Measurements from ENCODE around the gene STAG1. TPM values are rescaled to one million over a fixed set of nuclear protein-coding genes. Genes with fewer than 3 reads are reported as not detected.
A peak's percentile ranks its signal among the peaks of the same experiment; 100 is the strongest.
"Not testable (repeated sequence)": the region's sequence is repeated elsewhere in the genome, so short reads cannot be mapped to it uniquely, and the experiment has no call there.

The STAG1 gene
- total and polyA plus RNA-seq, 2 experiments from 2014 or later: 9.0 to 21.9 TPM

GRCh38 chr3:136758160-136759102 is 6.3 kb upstream of the STAG1 start:
- not testable (repeated sequence) for H3K79me2 ChIP-seq (replicated peaks; ENCODE audit: insufficient read depth); H3K4me2 ChIP-seq; H3K4me1 ChIP-seq (ENCODE audit: insufficient read depth); H3K27me3 ChIP-seq (ENCODE audit: insufficient read depth); H3K4me3 Mint-ChIP-seq; H4K20me1 ChIP-seq (replicated peaks; ENCODE audit: insufficient read depth); H2AFZ ChIP-seq; ATAC-seq; H3K4me3 ChIP-seq; H3F3A ChIP-seq (replicated peaks; ENCODE audit: low read depth); H3K9me2 ChIP-seq (ENCODE audit: insufficient read depth); H3K27ac Mint-ChIP-seq; H3K27ac ChIP-seq (ENCODE audit: low read depth); H3K36me3 ChIP-seq (ENCODE audit: insufficient read depth); H3K27me3 Mint-ChIP-seq (ENCODE audit: insufficient read depth, low read depth, poor library complexity)
- TF ChIP-seq, protein P1, sequence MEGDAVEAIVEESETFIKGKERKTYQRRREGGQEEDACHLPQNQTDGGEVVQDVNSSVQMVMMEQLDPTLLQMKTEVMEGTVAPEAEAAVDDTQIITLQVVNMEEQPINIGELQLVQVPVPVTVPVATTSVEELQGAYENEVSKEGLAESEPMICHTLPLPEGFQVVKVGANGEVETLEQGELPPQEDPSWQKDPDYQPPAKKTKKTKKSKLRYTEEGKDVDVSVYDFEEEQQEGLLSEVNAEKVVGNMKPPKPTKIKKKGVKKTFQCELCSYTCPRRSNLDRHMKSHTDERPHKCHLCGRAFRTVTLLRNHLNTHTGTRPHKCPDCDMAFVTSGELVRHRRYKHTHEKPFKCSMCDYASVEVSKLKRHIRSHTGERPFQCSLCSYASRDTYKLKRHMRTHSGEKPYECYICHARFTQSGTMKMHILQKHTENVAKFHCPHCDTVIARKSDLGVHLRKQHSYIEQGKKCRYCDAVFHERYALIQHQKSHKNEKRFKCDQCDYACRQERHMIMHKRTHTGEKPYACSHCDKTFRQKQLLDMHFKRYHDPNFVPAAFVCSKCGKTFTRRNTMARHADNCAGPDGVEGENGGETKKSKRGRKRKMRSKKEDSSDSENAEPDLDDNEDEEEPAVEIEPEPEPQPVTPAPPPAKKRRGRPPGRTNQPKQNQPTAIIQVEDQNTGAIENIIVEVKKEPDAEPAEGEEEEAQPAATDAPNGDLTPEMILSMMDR (conservative IDR thresholded peaks at IDR 0.05; ENCODE audit: low read depth in 2 of 2): peak; percentile 72 to 82
- Mint-ChIP-seq H3K36me3 (ENCODE audit: low read depth) (peaks cover 13% of the 10 kb centered on the region), H3K4me1 (peaks cover 15% of the 10 kb centered on the region), H3K9me3 (peaks cover 24% of the 10 kb centered on the region)
- peak; percentile 56 for DNase-seq (ENCODE audit: low spot score)

- Mint-ChIP-seq H3K9me3 (no peaks in the 10 kb centered on the region; the same call in 2 of the 3 replicates), H3K4me3 (no peak overlapping the region), H3K27me3 (ENCODE audit: insufficient read depth, low read depth, poor library complexity) (no peaks in the 10 kb centered on the region), H3K36me3 (ENCODE audit: low read depth) (no peaks in the 10 kb centered on the region), H3K27ac (no peak overlapping the region), H3K4me1 (peaks cover 27% of the 10 kb centered on the region)
- ATAC-seq: no peak
- Histone ChIP-seq H3K4me1 (ENCODE audit: insufficient read depth) (peaks cover 13% of the 10 kb centered on the region), H3K27me3 (ENCODE audit: insufficient read depth) (no peaks in the 10 kb centered on the region), H2AFZ (no peak overlapping the region), H3K9me2 (ENCODE audit: insufficient read depth) (no peaks in the 10 kb centered on the region), H4K20me1 (replicated peaks; ENCODE audit: insufficient read depth) (no peaks in the 10 kb centered on the region), H3F3A (replicated peaks; ENCODE audit: low read depth) (peaks cover 7% of the 10 kb centered on the region; the same call in 1 of the 2 replicates), H3K79me2 (replicated peaks; ENCODE audit: insufficient read depth) (peaks cover 11% of the 10 kb centered on the region), H3K36me3 (ENCODE audit: insufficient read depth) (no peaks in the 10 kb centered on the region), H3K4me3 (no peak overlapping the region), H3K27ac (ENCODE audit: low read depth) (no peak overlapping the region), H3K4me2 (no peak overlapping the region)
- DNase-seq (ENCODE audit: low spot score): no peak
- TF ChIP-seq ZNF331 (CRISPR knock-in tag; IDR thresholded peaks at IDR 0.05; ENCODE audit: low read depth): no peak
- no peak for TF ChIP-seq JUNB (IDR thresholded peaks at IDR 0.05; ENCODE audit: unreplicated experiment)
- TF ChIP-seq EZH2 (IDR thresholded peaks at IDR 0.05; ENCODE audit: low read depth, unreplicated experiment): no peak
- no peak for TF ChIP-seq REST (IDR thresholded peaks at IDR 0.05; ENCODE audit: unreplicated experiment)
- TF ChIP-seq ZNF114 (CRISPR knock-in tag; IDR thresholded peaks at IDR 0.05): no peak
- TF ChIP-seq, protein P1 (conservative IDR thresholded peaks at IDR 0.05; ENCODE audit: low read depth in 2 of 2): no peak
- TF ChIP-seq EZH2phosphoT487 (IDR thresholded peaks at IDR 0.05; ENCODE audit: unreplicated experiment): no peak
- TF ChIP-seq NANOG (IDR thresholded peaks at IDR 0.05; ENCODE audit: borderline replicate concordance): no peak
Measured at GRCh38 chr3:136755192-136755591, 3.0 kb upstream of the STAG1 start.
